Measurements from ENCODE around the gene PPL. TPM values are rescaled to one million over a fixed set of nuclear protein-coding genes. Genes with fewer than 3 reads are reported as not detected.

PPL gene
- total and polyA plus RNA-seq, 2 of the 13 experiments (the other 11 are each of a cell fraction or from before 2014, with no cell fraction given): 5.7 to 6.6 TPM

DNA sequence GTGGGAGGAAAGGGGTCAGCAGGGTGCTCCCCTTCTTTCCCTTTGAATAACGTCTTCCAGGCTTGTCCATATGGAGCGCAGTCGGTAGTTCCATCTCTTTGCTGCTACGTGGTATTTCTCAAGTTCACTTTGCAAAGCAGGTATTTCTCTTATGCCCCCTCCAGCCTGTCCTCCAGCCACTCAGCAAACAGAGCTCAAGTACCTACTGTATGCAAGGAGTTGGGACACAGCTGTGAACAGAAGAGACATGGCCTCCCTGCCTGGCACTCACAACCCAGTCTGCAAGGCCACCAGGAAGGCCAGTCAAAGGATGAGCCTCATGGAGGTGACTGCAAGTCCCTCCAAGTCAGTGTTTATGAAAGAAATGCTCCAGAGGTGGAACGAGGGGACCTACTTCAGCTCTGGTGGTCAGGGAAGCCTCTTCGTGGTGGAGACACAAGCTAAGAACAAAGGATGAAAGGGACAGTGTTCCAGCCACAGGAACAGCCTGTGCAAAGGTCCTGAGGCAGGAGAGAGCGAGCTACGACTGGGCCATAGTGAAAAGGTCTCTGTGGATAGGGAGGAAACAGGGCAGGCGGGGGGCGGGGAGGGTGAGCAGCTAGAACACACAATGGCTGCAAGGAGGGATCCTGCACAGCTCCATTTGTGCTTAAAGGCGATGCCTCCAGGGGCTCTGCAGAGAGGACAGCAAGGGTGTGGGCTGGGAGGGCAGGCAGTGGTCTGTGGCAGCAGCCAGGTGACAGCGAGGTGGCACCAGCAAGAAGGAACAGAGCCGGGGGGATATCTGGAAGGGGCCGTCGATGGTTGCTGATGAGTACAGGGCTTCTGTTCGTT is 32.6 kb downstream of the PPL start:
- Histone ChIP-seq H4K20me1 (ENCODE audit: insufficient read depth, low read length) (no peaks in the 10 kb centered on the region), H3K4me1 (ENCODE audit: insufficient read depth, low read length) (peaks cover 28% of the 10 kb centered on the region), H3K9ac (ENCODE audit: insufficient read depth, low read depth, low read length) (no peak overlapping the region), H3K9me3 (ENCODE audit: low read length) (no peaks in the 10 kb centered on the region), H3K4me3 (replicated peaks in 1 of 3; ENCODE audit: insufficient read depth in 1 of 3, low read depth in 2 of 3, low read length in 3 of 3) (no peak overlapping the region), H3K27me3 (ENCODE audit: control insufficient read depth in 1 of 2, insufficient read depth in 2 of 2, low read length in 2 of 2) (no peaks in the 10 kb centered on the region), H3K4me2 (ENCODE audit: low read depth, low read length) (no peak overlapping the region), H3K36me3 (replicated peaks in 1 of 2; ENCODE audit: control insufficient read depth in 1 of 2, insufficient read depth in 2 of 2, low read length in 2 of 2) (no peaks in the 10 kb centered on the region; a peak in 1 of 5 replicates), H3K79me2 (ENCODE audit: insufficient read depth, low read length) (no peaks in the 10 kb centered on the region), H2AFZ (ENCODE audit: low read length) (no peak overlapping the region), H3K27ac (ENCODE audit: extremely low read length, insufficient read depth, low read length) (no peak overlapping the region)
- DNase-seq (ENCODE audit: low spot score) (no peak), ATAC-seq (no peak), FAIRE-seq (no peak)
- ChIA-PET POLR2A (no interaction called here), CTCF (ENCODE audit: low intra/inter-chr PET ratio, low total read pairs) (no interaction called here)
- WGBS (ENCODE audit: low lambda C conversion rate): 77% methylated on average over 16 of the region's 16 CpGs
- intact Hi-C loops (cut with micrococcal nuclease; ENCODE audit: unreplicated experiment): no loop called here
- in situ Hi-C loops (cut with HindIII; ENCODE audit: extremely low pct_ligation_motif_present, low pct_unique_long_range_greater_than_20kb): loop anchor here (5.0 kb wide), 1 partner anchor 58 kb away; no protein-coding TSS in a partner anchor
- no TSS peak for BruUV-seq (replicated peaks)
- TF ChIP-seq ZMYM3 (CRISPR knock-in tag; IDR thresholded peaks at IDR 0.05) (peak; percentile 78), FOXK1 (CRISPR knock-in tag; IDR thresholded peaks at IDR 0.05; ENCODE audit: borderline replicate concordance, low read depth) (no peak), ZNF841 (CRISPR knock-in tag; IDR thresholded peaks at IDR 0.05; ENCODE audit: borderline replicate concordance) (no peak), KDM2A (CRISPR knock-in tag; IDR thresholded peaks at IDR 0.05; ENCODE audit: borderline replicate concordance, low read depth) (no peak), SP4 (CRISPR knock-in tag; IDR thresholded peaks at IDR 0.05) (0 out of 2 replicates have a peak, but pooled peaks have one; percentile 20), ZFP1 (CRISPR knock-in tag; IDR thresholded peaks at IDR 0.05) (no peak), ZNF570 (CRISPR knock-in tag; IDR thresholded peaks at IDR 0.05; ENCODE audit: borderline replicate concordance) (no peak)
- TF ChIP-seq, protein P1, sequence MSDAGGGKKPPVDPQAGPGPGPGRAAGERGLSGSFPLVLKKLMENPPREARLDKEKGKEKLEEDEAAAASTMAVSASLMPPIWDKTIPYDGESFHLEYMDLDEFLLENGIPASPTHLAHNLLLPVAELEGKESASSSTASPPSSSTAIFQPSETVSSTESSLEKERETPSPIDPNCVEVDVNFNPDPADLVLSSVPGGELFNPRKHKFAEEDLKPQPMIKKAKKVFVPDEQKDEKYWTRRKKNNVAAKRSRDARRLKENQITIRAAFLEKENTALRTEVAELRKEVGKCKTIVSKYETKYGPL (CRISPR knock-in tag; IDR thresholded peaks at IDR 0.05): no peak

Measured in HepG2 (cell line).